Measurements from ENCODE around the gene LY6G5C.

The LY6G5C gene

GRCh38 chr6:31689249-31690110 lies 8.6 kb upstream of the LY6G5C start:
- no peak for DNase-seq

DNA sequence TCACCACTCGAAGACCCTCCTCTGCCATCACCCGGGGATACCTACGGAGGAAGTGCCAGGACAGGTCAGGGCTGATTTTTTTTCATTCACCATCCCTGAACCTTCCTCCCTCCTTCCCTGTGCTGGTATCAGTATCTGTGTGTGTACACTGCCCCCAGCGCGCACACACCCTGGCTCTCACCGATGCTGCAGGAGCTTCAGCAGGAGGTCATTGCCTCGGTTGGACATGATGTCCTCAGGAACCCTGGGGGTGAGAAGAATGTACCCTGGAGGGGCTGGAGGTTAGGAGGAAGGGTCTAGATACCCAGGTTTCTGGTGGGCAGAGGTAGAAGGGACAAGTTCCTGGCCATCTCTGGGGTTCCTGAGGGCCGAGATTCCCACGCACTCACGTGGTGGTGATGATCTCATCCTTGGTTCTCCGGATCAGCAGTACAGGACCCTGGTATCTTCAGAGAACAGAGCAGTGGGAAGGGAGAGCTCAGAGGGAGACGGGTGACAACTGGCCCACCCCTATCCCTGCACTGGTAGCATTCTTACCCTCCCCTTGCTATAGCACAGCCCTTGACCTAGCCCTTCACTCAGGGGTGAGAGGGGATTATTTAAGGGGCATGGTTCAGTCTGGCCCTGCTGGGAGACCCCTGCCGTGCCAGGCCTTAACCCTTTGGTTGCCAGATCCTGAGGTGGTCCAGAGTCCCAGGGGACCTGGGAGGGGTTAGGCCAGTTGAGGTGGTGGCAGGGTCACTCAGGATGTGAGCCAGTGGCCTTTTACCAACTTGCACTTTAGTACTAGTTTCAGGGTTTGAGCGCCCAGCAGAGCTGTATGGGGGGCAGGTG lies 7.2 kb upstream of the LY6G5C start:
- DNase-seq, result no peak

DNA sequence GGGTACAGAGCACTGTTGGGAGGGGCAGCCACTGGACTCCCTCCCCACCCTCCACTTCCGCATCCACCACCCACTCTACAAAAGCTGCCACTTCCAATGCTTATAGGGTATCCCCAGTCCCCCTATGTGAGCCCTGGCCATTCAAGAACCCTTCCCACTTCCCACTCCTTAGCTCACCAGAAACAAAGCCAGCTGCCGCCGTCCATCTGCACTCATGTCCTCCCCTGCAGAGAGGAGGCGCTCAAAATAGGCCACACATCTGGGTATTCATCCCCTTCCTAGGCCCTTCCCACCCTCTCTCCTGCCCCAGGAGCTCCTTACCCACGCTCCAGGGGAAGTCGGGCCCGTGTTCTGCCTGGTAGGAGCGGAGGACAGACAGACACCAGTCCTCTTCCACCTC lies 6.5 kb upstream of the LY6G5C start:
- no peak for DNase-seq

DNA sequence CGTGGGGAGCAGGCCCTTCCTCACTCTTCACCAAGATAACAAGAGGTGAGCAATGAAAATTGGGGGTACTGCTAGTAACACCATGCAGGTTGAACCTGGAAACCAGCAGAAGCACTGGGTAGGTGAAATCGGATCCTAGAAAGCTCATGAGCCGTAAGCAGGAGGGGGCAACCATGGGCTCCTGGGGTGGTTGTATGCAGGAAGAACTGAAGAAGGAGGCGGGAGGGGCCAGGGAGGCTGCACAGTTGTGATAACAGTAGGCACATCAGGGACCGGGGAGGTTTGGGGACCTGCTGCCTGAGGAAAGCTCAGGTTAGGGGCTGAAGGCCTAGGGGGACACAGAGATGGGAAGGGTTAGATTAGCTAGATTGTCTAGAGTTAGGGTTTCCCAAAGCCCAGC lies 5.6 kb upstream of the LY6G5C start:
- no peak for DNase-seq

GRCh38 chr6:31683591-31683990 lies 2.7 kb upstream of the LY6G5C start:
- DNase-seq, result no peak

DNA sequence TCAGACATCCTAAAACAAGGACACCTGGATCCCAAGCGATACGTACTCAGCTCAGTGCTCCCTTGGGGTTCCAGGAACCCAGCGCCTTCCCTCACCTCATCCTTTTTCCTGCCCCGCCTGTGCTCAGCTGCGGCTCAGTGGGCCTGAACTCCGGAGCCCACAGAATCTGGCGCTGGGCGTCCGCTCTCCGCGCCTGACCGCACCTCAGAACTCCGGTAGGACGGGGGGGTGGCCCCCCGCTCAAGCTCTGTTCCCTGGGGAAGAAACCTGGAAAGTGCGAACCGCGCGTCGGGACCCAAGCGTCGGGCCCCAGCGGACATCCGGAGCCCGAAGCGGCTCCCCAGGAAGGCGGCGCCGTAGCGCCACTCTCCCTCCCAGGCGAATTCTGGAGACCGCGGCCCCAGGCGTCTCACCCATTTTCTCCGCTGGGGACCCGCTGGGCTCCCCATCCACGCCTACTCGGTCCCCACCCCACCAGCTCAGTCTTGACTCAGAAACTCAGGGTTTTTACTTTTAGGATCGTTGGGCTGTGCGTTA lies 336 bp upstream of the LY6G5C start:
- no peak for DNase-seq

DNA sequence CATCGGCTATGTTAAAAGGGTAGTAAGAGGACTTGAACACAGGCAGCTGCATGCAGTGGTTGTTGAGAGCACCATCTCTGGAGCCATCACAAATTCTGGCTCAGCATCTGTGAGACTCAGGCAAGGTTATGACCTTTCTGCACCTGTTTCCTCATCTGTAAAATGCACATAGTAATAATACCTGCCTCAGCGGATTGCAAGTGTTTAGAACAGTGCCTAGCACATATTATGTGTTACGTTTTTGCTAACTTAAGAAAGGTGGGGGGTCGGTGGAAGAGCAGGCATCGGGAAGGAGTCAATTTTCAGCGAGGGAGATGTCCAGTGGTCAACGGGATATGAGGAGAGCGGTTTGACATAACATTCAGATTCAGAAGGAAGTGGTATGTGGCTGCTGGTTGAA lies 2.9 kb downstream of the LY6G5C start:
- no peak for DNase-seq

- no peak for DNase-seq
Measured at GRCh38 chr6:31676904-31677303, 4.0 kb downstream of the LY6G5C start.

DNA sequence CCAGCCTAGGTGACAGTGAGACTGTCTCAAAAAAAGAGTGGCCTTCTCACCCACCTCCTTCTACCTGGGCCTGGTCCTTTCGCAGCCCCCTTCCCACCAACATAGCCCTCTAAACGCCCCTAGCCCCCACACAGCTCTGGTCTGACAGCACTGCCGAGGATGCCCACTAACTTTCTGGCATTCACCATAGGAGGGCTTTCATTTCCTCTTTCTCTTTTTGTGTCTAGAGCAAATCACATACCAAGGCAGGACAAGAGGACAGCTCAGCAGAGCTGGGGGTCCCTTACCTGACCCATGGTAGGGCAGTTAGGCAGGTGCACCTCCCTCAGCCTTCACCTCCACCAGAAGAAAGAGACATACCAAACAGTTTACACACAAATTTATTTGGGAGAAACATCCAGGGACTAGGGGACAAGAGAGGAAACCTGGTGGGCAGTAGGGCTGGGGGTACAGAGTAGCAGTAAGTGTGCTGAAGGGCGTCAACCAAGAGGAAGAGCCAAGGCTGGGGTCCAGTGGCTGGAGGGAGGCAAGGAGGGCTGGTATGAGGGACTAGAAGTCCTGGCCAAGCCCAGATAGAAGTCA lies 4.5 kb downstream of the LY6G5C start:
- DNase-seq, result no peak

- no peak for DNase-seq
Measured at GRCh38 chr6:31669676-31670075, 11.2 kb downstream of the LY6G5C start, which contains the start of gene LY6G5B. Gene LY6G5B (plus strand): TSS chr6:31669976. CDS start chr6:31670951, 975 bp downstream.

DNA sequence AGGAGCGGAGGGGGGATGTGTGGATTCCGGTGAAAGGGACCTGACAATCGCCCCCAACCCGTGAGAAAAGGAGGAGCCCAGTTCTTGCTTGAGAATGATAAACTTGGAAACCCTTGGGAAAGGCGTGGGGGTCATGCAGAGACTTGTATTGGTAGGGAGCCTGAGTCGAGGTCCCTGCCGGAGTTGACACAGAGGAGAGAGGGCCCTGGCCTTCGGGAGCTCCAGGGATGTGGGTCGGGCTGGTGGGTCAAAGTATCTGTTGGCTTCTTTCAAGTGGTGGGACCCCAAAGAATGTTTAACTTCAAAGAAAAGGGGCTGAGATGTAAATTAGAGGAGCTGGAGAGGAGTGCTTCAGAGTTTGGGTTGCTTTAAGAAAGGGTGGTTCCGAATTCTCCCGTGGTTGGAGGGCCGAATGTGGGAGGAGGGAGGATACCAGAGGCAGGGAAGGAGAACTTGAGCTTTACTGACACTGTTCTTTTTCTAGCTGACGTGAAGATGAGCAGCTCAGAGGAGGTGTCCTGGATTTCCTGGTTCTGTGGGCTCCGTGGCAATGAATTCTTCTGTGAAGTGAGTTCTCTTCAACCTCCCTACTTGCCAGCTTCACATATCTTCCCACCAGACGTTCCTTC lies 14.4 kb downstream of the LY6G5C start:
- no peak for DNase-seq

- peak; percentile 99 for DNase-seq
Measured at GRCh38 chr6:31665501-31666336, 15.1 kb downstream of the LY6G5C start, which contains the start of gene CSNK2B. Gene CSNK2B (plus strand): TSS chr6:31666080. CDS start chr6:31666832, 752 bp downstream.

DNA sequence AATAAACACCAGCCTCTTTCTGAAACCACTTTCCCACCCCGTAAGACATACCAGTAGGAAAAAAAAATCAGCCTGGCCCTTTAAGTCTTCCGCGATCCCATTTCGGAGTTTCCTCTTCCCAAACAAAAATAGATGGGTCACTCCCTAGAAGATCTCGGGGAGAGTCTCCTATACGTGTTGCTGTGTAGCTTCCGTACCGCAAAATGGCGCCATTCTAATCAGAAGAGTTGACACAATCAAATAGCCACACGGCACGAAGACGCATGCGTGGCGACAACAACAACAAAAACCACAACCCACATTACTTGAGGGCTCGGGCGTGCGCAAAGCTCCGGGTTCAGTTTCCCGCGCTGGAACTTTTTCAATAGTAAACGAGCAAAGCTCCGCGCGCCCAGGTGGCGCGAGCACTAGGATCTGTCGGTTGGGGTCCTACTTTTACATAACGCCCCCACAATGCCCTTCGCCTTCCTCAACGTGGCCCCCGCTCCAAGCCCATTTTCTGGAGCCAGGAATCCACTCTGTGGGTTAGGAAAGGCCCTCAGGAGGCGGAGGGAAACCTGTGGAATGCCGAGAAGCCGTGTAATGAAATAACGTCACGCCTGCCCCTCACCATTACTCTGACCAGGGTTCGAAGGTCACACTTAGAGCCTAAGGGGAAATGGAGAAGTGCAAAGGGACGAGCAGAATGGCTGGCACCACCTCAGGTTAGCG lies 15.9 kb downstream of the LY6G5C start, which contains the start of gene GPANK1:
Gene GPANK1, minus strand, starts transcription at position 208 of the 711 bp plus-strand sequence. CDS start 519 bp downstream, outside the sequence.
- peak; percentile 96 for DNase-seq

DNA sequence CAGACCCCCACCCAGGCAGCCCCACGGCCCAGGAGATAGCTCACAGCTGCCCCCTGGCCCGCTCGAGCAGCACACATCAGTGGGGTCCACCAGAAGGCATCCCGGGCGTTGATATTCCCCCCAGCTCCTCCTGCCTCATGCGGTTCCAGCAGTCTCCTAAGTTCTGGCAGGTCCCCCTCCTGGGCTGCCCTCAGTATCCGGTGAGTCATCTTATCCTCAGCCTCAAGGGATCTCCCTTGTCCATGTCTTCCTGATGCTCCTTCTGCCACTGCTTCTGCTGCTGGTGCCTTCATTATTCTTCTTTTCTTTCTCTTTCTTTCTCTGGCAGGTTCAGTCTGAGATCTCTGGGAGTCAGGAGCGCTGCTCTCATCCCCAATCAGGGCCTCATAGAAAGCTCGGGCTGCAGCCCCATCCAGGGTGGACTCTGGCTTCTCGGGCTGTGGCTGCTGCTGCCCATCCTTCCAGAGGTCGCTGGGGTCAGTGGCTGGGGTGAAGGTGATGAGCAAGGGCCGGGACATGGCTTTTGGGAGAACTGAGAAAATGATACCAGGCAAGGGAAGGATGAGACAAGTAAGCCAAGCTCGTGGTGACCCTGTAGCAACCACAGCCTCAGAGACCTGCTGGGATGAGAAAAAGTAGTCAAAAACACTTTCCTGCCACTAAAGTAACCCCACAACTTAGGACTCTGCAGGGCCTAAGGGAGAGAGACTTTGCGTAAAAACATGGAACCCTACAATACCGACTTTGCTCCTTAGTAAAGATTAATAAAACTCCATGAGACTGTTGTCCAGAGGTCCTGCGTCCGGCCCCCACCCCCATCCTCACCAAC lies 16.7 kb downstream of the LY6G5C start:
- peak; percentile 27 for DNase-seq

GRCh38 chr6:31663126-31663960 lies 17.5 kb downstream of the LY6G5C start:
- DNase-seq, result no peak

- DNase-seq, result no peak
Measured at GRCh38 chr6:31662124-31662723, 18.6 kb downstream of the LY6G5C start.

DNA sequence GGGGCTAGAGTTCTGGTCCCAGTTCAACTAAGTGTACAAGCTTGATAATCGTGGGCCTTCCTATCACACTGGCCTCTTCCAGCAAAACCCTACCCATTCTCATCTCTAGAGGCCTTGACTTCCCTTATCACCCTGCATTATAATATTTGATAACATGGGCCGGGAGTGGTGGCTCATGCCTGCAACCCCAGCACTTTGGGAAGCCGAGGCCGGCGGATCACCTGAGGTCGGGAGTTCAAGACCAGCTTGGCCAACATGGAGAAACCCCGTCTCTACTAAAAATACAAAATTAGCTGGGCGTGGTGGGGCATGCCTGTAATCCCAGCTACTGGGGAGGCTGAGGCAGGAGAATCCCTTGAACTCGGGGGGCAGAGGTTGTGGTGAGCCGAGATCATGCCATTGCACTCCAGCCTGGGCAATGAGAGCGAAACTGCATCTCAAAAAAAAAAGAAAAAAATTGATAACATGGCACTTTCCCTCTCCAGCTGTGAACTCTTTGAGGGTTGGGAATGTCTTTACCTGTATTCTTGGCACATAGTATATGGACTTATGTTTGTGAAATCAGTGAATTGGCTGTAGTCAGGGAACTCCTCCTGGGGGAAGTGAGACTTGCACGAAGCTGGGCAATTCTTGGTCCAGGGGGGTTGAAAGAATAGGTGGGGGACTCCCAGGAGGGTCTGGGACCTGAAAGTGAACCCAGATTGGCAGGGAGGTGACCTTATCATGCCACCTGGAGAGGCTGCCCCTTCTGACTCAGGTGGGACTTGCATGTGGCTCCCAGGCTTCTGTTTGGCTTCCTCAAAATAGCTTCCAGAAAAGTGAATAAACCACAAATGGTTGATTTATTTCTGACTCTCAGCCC lies 19.4 kb downstream of the LY6G5C start:
- DNase-seq, result no peak
